Lung (tissue), 12 donors: ENCODE data around the gene PRICKLE1. TPM values are rescaled to one million over a fixed set of nuclear protein-coding genes. Genes with fewer than 3 reads are reported as not detected.

Source experiments
- ATAC-seq: fragments of 200-7000 bp; cut with Tn5 transposase; one replicate; pipeline ENCODE4 v1.9.1; 2020; ENCODE audit warnings: moderate number of reproducible peaks; ENCODE audit not compliant: insufficient read depth, low FRiP score
- DNase-seq, 3 donors: peaks; one replicate each; pipeline ENCODE4 v3.0.0-alpha.2; 2013 to 2017
- H3K27ac ChIP-seq, 2 donors: one replicate each; pipeline ENCODE4 v1.5.1; 2013; ENCODE audit warnings: mild to moderate bottlenecking in 2 of 2, moderate library complexity in 2 of 2, control low read depth in 1 of 2, inconsistent platforms in 1 of 2, low read depth in 1 of 2, low read length in 1 of 2
- H3K27me3 ChIP-seq, 3 donors: one replicate each; pipeline ENCODE4 v1.5.1; 2013; ENCODE audit warnings: low read length in 2 of 3; ENCODE audit not compliant: control insufficient read depth in 3 of 3, insufficient read depth in 3 of 3
- H3K36me3 ChIP-seq, 4 donors: one replicate each; pipeline ENCODE4 v1.5.1; 2013; ENCODE audit warnings: low read length in 4 of 4, mild to moderate bottlenecking in 1 of 4, moderate library complexity in 1 of 4; ENCODE audit not compliant: control insufficient read depth in 4 of 4, insufficient read depth in 4 of 4
- H3K4me1 ChIP-seq, 5 donors: one replicate each; pipeline ENCODE4 v1.5.1; 2013; ENCODE audit warnings: low read length in 5 of 5, mild to moderate bottlenecking in 2 of 5, moderate library complexity in 1 of 5; ENCODE audit not compliant: control insufficient read depth in 5 of 5, insufficient read depth in 5 of 5
- H3K4me3 ChIP-seq: one replicate; pipeline ENCODE4 v1.5.1; 2013; ENCODE audit warnings: mild to moderate bottlenecking, control low read depth, moderate library complexity
- H3K9ac ChIP-seq, 2 donors: one replicate each; pipeline ENCODE4 v1.5.1; 2013; ENCODE audit warnings: low read length in 2 of 2, control low read depth in 1 of 2; ENCODE audit not compliant: insufficient read depth in 1 of 2
- H3K9me3 ChIP-seq, 4 donors: one replicate each; pipeline ENCODE4 v1.5.1; 2013; ENCODE audit warnings: low read length in 3 of 4, mild to moderate bottlenecking in 1 of 4, moderate library complexity in 1 of 4; ENCODE audit not compliant: control insufficient read depth in 4 of 4, insufficient read depth in 3 of 4
- CTCF ChIP-seq: IDR thresholded peaks from 2 replicates; pipeline ENCODE4 v1.5.1; 2012; ENCODE audit warnings: mild to moderate bottlenecking; ENCODE audit errors: control extremely low read depth, extremely low read depth
- WGBS, 2 donors: extraction: QIAGEN DNeasy Blood & Tissue Kit; methylation state at CpG; one replicate each; pipeline ENCODE4 v1.1.7; 2013; 5-methylcytosine and 5-hydroxymethylcytosine counted together
- polyA plus RNA-seq, 2 donors: library from polyadenylated mRNA; stranded (reverse); fragments of 200-250 nt; gene quantifications; one replicate each; pipeline ENCODE4 v1.2.1, GENCODE V29; 2013
- total RNA-seq, 2 donors: library from RNA; depleted of rRNA in 1 of 2; stranded (reverse); fragments of >200 nt in 1 of 2; gene quantifications; one replicate each; pipeline ENCODE4 v1.2.1, GENCODE V29; 2014 to 2021
- donor health status: control.
- donor health status: control.
- donor health status: Bipolar disorder and iron deficiency.
- donor health status: healthy.
- donor health status: DM: yes; HTN: yes; CAD: no.

Gene PRICKLE1
- total and polyA plus RNA-seq, 4 donors, result 2.1 to 60.1 (median 7.8) TPM

- H3K36me3 ChIP-seq, result no peaks in the 10 kb centered on the region
- peaks cover 0 to 43% (median 18%) of the 10 kb centered on the region in 5 donors for H3K4me1 ChIP-seq
- TF ChIP-seq CTCF, result no peak
- DNase-seq (peak in 2 of 3 donors; percentile 51 to 54), ATAC-seq (no peak)
- no peak overlapping the region for H3K4me3 ChIP-seq
- 58 to 74% methylated on average over 3 of the region's 3 CpGs for WGBS, 2 donors
- no peaks in the 10 kb centered on the region for H3K27me3 ChIP-seq
- H3K9ac ChIP-seq, result no peak overlapping the region
- no peaks in the 10 kb centered on the region for H3K9me3 ChIP-seq
- peak overlapping the region in 1 of 2 donors; percentile 5 for H3K27ac ChIP-seq
Measured at GRCh38 chr12:42484996-42485395, 104.5 kb downstream of the PRICKLE1 start.

GRCh38 chr12:42483521-42483790, 106.1 kb downstream of the PRICKLE1 start:
- Histone ChIP-seq H3K4me1 (peaks cover 2 to 43% (median 21%) of the 10 kb centered on the region in 5 donors), H3K9ac (peak overlapping the region in 1 of 2 donors; percentile 84), H3K9me3 (no peaks in the 10 kb centered on the region), H3K4me3 (peak overlapping the region; percentile 77), H3K27me3 (no peaks in the 10 kb centered on the region), H3K36me3 (peaks cover 0 to 2% (median 0%) of the 10 kb centered on the region in 4 donors), H3K27ac (peak overlapping the region; percentile 91 to 94)
- TF ChIP-seq CTCF, result no peak
- DNase-seq (peak in 2 of 3 donors; percentile 74 to 78), ATAC-seq (peak; percentile 37)
- WGBS, 2 donors, result 1% methylated on average over 17 to 30 of the region's 30 CpGs

- WGBS, 2 donors, result 1% methylated on average over 56 to 83 of the region's 83 CpGs
- H3K36me3 ChIP-seq, result peaks cover 0 to 2% (median 0%) of the 10 kb centered on the region in 4 donors
- ATAC-seq (peak; percentile 83), DNase-seq (peak; percentile 89 to 92 (median 89))
- H3K9ac ChIP-seq, result peak overlapping the region; percentile 80 to 84
- peak overlapping the region; percentile 91 to 94 for H3K27ac ChIP-seq
- peak; percentile 77 for TF ChIP-seq CTCF
- peak overlapping the region; percentile 77 for H3K4me3 ChIP-seq
- H3K4me1 ChIP-seq, result peaks cover 2 to 43% (median 21%) of the 10 kb centered on the region in 5 donors
- no peaks in the 10 kb centered on the region for H3K9me3 ChIP-seq
- H3K27me3 ChIP-seq, result no peaks in the 10 kb centered on the region
Measured at GRCh38 chr12:42482748-42483520, 106.6 kb downstream of the PRICKLE1 start.
